ENCODE measurements around the gene PCK1.

DNA sequence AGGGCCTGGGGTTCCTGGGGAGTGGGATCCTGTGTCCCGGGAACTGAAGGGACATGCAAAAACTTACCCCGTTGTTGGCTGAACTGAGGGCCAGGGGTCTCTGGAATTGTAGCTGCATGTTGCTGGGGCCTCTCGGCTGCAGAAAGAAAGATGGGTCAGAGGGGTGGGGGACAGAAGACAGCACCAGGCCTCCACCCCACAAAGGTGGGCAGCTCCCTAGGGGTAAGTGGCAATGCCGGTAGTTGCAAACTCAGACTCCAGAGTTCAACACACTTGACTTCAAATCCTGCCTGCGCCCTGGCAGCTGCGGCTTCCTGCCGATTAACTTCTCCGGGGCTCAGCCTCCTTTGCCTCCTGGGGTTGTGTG, 54.5 kb downstream of the PCK1 start:
- TF ChIP-seq, protein P1, sequence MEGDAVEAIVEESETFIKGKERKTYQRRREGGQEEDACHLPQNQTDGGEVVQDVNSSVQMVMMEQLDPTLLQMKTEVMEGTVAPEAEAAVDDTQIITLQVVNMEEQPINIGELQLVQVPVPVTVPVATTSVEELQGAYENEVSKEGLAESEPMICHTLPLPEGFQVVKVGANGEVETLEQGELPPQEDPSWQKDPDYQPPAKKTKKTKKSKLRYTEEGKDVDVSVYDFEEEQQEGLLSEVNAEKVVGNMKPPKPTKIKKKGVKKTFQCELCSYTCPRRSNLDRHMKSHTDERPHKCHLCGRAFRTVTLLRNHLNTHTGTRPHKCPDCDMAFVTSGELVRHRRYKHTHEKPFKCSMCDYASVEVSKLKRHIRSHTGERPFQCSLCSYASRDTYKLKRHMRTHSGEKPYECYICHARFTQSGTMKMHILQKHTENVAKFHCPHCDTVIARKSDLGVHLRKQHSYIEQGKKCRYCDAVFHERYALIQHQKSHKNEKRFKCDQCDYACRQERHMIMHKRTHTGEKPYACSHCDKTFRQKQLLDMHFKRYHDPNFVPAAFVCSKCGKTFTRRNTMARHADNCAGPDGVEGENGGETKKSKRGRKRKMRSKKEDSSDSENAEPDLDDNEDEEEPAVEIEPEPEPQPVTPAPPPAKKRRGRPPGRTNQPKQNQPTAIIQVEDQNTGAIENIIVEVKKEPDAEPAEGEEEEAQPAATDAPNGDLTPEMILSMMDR (IDR thresholded peaks at IDR 0.05), result no peak
- no peak for TF ChIP-seq ZFX (IDR thresholded peaks at IDR 0.05; ENCODE audit: borderline replicate concordance)
